VCaP (cell line): Measurements from ENCODE around the gene SECTM1.

ENCODE experiments used
- H3K27ac ChIP-seq: fragments of 450-650 bp; 2 replicates; pipeline ENCODE4 v1.5.1; 2017
- CTCF ChIP-seq: fragments of 450-650 bp; conservative IDR thresholded peaks from 2 replicates; pipeline ENCODE4 v1.5.1; 2017; ENCODE audit warnings: mild to moderate bottlenecking, moderate library complexity

SECTM1 gene

GRCh38 chr17:82325286-82326180 lies 8.0 kb downstream of the SECTM1 start:
- H3K27ac ChIP-seq = no peak overlapping the region
- no peak for TF ChIP-seq CTCF

- no peak overlapping the region for H3K27ac ChIP-seq
- TF ChIP-seq CTCF = no peak
Measured at GRCh38 chr17:82324566-82325285, 8.8 kb downstream of the SECTM1 start.

DNA sequence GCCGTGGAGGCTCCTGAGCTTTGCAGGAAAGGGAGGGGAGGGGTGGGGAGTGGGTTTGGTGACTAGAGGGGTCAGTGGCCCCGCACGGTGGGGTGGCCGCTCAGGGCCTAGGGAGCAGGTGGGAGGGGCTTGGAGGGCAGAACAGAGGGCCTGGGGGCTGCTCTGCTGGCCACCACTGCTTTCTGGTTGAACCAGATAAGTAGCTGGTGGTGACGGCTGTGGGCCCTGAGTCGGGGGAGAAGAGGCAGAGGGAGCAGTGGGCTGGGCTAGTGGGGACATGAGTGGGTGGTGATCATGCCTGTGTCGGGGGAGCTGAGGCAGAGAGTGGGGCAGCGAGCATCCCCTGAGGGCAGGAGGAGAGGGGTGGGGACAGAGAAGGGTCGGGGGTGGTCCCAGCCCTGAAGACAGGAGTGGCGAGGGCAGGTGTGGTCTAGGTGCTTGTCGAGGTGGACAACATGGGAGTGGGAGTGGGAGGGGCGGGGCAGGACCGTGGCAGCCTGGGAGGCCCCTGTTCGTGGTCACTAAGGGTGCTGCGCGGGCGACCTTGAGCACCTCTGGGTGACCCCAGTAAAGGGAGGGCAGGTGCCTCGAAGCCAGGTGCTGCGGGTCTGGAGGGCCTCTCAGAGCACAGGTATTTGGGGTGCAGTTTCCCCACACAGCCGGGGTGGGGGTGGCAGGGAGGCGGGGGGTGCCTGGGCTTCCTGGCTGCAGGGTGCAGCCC lies 9.9 kb downstream of the SECTM1 start:
- H3K27ac ChIP-seq = no peak overlapping the region
- no peak for TF ChIP-seq CTCF

DNA sequence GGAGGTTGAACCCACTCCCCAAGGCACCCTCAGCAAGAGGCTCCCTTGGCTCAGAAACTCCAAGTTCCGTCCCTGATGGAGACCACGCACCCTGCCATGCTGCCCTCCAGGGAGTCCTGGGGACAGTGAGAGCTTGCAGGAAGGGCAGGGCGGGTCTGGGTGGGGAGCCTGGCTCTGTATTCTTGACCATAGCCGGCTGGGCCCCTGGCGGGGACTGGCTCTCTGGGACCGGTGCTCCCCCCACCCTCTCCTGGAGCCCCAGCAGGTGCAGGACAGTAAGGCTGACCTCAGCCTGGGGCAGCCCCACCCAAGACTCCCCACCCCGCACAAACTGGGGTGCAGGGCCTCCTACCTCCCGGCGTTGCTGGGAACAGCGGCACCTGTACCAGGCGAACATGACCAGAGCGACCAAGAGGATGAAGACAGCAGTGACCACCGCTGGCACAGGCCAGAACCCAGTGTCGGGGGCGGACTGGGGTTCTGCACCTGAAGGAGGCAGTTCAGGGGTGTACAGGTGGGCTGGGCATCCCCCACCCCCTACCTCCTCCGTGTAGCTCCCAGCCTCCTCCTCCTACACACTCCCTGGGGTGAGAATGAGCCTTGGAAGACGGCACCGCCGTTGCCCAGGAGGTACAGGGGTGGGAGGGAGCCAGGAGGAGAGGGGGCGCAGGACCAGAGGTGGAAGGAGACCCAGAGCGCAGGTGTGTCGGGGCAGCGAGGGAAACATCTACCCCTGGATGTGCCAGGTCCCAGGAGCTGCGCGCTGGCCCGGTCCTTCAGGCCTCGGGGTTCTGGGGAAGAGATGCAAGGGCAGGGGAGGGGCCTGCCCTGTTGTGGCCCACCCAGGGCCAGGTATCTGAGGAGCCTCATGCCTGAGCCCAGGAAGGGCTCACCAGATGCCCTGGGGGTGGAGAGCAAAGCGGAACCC lies 10.8 kb downstream of the SECTM1 start:
- TF ChIP-seq CTCF = no peak
- H3K27ac ChIP-seq = no peak overlapping the region

GRCh38 chr17:82321947-82322466 lies 11.6 kb downstream of the SECTM1 start:
- no peak for TF ChIP-seq CTCF

DNA sequence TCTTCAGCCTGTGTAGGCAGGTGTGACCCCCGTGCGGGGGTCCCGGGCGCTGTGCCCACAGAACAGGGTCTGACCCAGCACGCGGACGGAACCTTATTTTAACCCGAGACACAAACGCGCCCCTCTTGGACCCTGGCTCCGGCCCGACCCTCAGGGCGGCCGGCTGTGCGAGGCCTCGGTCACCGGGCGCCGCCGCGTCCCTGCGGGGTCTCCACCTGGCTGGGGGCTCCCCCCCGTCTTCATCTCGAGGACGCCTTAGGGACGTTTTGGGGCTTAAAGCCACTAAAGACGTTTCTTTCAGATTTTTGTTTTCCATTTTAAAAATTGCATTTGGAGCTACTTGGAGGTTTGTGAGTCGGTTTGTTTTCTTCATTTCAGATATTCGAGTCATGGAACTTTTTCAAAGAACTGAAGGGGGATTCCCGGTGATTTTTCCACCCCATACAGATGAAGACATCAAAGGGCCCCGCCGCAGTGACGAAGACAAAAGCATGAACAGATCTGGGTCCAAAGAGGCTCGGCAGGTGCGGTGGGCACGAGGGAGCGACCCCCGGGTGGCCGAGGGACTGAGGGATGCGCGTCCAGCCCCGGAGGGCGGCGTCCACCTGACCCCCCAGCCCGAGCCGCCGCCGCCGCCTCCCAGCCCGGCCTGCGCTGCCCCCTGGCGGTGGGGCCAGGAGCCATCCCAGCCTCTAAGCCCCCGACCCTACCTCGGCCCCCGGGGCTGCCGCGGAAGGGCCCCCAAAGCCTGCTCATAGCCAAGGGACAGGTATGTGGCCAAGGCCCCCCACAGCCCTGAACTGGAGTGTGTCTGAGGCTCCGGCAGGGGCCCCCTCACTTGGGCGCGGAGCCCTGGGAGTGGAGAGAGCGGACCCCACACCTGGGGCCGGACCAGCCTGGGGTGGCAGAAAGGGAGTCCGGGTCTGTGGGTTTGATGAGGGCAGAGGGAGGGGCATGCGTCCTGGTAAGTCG lies 12.3 kb downstream of the SECTM1 start:
- peak; percentile 94 for TF ChIP-seq CTCF
- H3K27ac ChIP-seq = no peak overlapping the region

More at GRCh38 chr17:82321947-82322466, 11.6 kb downstream of the SECTM1 start:
- H3K27ac ChIP-seq = no peak overlapping the region
